Endothelial cell of umbilical vein (primary cell): ENCODE results near the gene GPSM1.

Experiments used
- MYC ChIP-seq: IDR thresholded peaks from one replicate; pipeline ENCODE4 v1.6.1; 2011; ENCODE audit warnings: mild to moderate bottlenecking, low read depth, low read length
- POLR2AphosphoS5 ChIP-seq: IDR thresholded peaks from 2 replicates; pipeline ENCODE4 v1.6.1; 2012; ENCODE audit warnings: low read depth, mild to moderate bottlenecking, control low read depth, low read length, moderate library complexity; ENCODE audit not compliant: insufficient read depth

GRCh38 chr9:136361754-136362449 lies 34.6 kb downstream of the GPSM1 start:
- TF ChIP-seq MYC: no peak
- no peak for TF ChIP-seq POLR2AphosphoS5
